ELF-1 (cell line): ENCODE data around the gene HOXA1.
A peak's percentile ranks its signal among the peaks of the same experiment; 100 is the strongest.

Experiments used
- DNase-seq: peaks from one replicate; pipeline ENCODE4 v3.0.0-alpha.2; 2016; ENCODE audit warnings: low read depth, low spot score

The HOXA1 gene

DNA sequence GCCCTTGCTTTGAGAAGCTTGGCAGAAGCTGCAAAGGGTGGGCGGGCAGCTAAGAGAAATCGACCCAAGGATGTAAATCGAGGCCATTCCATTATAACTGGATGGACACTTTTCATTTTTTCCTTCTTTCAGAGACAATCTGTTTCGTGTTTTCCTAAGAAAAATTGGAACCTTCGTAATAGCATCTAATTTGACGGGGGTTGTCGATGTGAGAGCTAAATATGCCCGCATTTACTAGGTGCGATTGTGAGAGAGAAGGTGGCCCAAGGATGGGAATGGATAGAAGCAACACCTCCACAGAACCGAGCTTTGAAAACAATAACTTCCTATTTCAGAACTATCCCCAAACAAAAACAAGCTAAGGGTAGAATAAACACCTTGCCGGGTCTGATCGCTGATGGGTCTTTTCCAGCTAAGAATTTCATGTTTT lies 35.6 kb upstream of the HOXA1 start:
- DNase-seq, result no peak

DNA sequence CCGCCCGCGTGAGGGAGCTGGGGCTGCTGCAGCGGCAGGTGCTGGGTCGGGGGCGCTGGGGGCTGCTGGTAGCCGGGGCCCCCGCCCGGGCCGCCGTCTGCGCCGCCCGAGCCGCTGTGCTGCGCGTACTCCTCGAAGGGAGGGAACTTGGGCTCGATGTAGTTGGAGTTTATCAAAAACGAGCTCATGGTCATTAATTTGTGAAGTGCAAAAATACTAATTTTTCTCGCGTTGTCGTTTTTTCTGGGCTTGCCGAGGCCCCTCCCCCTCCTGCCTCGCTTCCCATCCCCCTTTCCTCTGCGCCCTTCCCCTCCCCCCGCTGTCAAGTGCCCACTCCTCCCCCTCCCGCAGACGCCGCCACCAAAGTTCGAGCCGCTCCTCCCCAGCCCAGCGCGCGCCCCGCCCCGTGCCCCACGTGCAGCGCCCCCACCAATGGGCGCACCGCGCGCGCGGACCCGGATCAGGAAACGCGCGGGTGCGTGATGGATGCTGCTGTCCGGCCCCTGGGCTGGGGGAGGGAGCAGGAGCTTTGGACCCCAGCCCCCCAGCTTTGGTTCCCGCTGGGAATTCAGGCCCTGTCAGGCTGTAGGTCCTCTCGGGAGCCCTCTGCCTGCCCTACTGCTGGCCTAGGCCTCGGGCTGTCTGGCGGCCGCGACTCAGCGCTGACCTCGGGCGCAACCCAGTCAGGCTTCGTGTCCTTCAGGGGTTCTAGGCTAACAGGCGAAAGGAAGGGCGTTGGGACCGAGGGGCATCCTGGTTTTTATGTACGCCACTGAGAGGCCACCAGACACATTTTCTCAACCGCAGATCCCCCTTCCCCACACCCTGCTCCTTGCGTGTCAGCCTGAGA lies 35.0 kb upstream of the HOXA1 start, which contains the start of gene HOXA4:
HOXA4 (minus strand) TSS at position 218 of the 850 bp plus-strand sequence; CDS start at position 194, 24 bp downstream.
- peak; percentile 86 for DNase-seq

DNA sequence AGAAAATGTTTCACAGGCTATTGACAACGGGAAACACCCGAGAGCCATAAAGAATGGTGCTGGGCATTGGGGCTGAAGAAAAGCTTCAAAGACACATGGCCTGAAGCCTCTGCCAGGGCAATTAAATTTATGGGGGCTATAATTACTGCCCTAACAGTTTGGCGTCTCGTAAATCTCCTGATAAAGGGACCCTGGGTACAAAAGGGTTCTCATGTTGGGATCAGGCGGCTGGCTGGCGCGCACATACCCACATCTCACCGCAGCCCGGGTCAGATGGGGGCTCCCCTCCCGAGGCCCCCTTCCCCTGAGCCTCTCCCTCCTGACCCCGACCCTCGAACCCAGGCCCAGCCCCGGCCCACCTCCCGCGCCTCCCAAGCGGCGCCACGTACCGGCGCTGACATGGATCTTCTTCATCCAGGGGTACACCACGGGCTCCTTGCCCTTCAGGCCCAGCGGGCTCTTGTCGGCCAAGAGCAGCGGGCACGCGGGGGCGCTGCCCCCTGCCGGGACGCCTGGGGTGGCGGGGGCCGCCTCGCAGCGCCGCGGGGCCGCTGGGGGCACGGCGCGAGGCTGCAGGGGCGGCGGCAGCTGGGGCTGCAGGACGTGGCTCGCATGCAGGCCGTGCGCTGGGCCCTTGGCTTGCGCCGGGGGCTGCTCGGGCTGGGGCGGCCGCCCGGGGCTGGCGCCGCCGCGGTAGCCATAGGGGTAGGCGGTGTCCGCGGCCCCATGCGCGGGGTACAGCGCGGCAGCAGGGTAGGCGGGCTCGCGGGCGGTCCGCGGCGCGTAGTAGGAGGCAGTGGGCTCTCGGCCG lies 34.1 kb upstream of the HOXA1 start:
- DNase-seq, result peak; percentile 46

DNA sequence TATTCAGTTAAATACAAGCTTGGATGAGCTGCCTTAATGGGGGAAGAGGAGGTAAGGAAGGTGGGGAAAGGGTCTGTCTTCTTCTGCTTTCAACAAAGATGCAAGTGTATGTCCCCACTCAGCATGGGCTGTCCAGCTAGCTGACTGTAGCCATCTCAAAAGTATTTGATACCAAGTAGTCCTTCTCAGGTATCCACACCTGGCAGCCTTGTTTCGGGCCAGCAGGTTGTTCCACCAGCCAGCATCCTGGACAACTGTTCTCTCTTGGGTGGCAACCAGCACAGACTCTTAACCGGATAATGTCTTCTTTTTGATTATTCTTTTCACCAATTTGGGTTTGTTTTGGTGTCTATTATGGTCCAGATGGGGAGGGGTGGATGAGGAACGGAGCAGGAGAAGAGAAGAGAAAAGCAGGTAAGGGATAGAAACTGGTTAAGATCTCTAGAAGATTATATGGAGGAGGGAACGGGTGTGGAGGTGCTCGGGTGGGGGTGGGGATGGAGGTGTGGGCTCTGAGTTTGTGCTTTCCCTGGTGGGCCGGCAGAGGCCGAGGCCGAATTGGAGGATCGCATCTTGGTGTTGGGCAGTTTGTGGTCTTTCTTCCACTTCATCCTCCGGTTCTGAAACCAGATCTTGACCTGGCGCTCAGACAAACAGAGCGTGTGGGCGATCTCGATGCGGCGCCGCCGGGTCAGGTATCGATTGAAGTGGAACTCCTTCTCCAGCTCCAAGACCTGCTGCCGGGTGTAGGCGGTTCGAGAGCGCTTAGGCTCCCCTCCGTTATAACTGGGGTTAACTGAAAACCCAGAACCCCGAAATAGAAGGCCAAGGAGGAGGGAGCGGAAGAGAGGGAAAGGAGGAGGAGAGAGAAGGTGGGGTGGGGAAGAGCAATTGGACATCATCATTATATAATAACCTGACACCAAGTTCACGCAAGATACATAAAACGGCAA lies 33.3 kb upstream of the HOXA1 start:
- peak; percentile 23 for DNase-seq

DNA sequence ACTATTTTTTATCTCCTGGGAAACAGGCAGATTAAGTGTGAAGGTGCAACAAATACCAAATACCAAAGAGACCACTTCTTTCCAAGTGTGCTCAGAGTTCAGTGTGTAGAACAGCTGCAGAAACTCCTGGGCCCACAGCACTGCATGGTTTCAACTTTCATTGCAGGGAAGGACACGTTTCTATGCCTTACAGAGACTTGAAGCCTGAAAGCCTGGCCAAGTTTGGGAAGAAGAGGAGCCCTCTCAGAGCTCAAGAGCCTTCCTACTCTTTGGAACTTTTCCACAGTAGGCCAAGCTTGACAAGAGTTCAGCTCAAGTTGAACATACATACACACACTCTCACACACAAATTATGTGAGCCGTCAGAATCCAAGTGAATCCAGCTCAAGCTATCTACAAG lies 32.2 kb upstream of the HOXA1 start:
- no peak for DNase-seq

DNA sequence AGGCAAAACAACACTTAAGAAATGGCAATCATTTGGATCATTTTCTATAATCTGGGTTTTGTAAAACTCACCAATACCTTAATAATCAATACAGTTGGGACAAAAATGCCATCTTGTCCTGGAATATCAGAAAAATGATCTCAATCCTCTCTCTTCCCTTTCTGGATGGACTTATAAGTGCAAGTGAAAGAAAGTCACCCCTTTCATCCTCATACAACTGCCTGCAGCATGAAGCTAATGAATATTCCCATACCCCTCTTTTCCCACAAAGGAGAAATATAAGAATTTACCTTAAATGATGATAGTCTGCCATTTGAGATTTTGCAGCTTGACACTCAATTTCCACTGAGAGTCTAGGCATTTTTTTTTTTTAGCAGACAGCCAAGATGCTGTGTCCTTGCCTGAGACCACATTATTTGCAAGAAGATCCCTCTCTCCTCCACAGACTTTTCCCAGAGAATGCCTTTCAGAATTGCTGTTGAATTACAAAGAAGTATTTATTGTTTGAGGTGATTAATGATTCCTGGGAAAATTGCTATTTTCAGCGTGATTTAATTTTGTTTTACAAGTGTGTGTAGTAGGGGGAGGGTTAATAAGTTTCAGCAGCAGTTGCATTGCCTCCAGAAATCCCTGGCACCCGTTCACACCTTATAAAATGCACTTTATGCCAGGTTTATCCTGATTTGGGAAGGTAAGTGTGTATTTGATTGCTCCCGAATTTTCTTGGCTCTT lies 31.0 kb upstream of the HOXA1 start:
- DNase-seq, result no peak

DNA sequence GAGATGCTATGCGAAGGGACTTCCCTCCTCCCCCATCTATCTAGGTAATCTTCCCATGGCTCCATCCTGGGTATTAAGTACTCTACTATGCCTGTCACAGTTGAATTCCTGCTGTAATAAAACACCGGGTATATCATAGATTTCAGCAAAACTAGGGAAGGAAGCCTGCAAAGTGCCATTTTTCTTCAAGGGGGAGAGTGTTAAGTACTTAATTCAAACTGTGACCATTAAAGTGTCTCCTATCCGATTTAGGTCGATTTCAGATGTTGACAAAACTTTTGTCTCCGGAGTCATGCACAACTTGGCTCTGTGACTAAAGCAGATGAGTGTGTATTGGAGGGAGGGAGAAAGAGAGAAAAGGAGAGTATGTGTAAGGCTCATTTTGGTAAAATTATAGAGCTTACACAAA lies 30.2 kb upstream of the HOXA1 start:
- no peak for DNase-seq

DNA sequence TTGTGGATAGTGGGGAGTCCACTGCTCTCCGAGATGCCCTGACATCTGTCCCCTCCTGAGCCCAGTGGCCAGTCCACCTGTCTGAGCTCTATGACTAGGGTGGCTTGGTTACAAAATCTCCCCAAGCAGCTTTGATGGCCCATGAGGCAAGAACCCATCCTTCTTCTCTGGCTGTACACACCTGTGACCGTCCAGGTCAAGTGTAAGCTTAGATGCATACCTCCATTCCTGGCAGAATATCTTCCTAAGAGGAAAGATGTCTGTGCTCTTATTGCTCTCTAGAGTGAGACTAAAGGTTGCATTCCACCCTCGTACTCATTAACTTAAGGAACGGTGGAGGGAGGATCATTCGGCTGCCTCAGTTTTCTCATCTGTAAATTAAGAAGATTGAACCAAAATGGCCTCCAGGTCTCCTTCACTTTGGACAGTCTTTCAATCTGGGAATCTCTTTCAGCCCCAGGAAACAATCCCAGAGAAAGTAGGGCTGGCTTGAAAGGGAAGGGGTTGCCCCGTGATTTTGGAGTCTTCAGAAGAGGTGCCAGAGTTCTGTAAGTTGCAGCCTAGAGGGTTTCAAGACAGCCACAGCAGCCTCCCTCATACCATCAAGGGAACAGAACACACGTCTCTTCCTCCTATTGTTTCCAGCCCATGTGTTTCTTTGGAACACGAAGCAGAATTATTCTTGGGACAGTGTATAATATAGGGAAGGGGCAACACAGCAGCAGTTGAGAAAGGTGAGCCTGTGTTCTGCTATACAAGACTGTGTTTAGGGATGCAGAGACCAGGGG lies 29.3 kb upstream of the HOXA1 start:
- peak; percentile 1 for DNase-seq

DNA sequence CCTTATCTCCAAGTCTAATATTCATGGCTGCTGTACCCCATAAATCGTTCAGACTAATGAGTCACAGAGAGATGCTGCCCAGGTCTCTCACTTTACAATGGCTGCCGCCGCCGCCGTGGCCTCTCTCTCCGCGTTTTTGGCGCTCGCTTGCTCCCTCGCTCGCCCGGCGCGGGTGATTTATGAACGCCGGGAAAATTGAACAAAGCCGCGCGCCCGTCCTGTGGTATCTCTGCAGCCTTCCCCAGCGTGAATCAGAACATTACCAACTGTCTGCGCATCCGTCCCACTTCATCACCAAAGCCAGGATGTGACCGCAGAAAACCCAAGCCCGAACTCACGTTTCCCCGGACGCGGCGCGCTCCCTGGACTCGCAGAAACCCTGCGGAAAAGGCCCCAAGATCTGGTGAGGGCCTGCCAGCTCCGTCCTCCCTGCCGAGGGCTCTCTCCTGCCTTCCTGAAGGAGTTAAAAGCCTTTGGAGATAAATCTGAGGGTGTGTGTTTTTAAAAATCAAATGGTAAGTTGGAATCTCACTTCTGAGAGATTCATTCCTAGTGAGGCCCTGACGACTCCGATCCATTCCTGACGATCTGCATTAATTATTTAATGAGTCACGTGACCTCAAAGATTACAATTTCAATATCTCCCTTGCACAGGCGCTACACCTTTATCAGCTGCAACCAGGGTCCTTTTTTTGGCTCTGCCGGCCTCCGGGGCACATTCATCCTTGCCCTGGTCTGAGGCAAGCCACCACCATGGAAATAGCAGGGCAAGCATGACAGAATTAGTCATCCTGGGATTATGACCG lies 28.5 kb upstream of the HOXA1 start:
- peak; percentile 39 for DNase-seq

DNA sequence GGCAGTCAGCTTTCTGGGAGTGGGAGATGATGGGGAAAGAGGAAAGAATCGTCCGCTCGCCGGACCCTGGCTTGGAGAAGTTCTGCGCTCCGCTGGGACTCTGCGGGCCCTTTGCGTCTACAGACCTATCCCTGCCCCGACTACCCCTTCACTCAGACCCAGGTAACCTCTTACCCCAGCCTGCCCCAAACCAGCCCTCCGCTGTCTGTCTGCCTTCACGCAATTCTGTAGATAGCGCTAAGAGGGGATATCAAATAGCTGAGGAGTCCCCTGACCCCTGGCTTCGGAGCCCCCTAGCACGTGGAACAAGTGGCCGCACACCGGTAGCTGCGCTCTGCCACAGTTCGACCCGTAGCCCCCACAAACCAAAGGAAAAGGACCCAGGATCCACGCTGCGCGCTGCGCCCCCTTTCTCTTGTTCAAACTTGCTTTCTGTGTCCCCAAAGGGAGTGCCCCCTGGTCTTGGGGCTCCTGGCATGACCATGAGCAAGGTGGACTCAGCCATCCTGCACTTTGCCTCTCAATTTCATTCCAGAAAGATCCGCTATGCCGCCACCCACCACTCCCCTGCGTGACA lies 27.8 kb upstream of the HOXA1 start:
- no peak for DNase-seq

DNA sequence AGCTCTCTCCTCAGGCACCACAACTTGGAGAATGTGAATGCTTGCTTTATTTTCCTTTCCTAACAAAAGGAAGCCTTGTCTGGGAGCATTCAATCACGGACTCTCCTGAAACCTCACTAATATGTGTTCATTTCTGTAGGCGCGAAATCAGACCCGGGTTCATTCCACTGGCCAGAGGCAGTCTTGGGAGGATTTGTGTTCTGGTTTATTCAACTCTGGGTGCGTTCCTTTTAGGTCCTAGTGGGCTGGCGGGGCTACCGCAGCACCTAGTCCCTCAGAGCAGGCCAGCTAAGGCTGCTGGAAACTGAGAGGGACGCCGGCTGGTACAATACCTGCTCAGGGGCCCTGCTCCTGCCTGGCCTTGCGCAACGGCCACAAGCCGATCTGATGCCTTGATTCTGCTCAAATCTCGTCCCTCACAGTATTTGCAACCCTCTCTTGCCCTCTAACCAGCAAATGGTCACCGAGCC lies 27.2 kb upstream of the HOXA1 start:
- DNase-seq, result peak; percentile 74

DNA sequence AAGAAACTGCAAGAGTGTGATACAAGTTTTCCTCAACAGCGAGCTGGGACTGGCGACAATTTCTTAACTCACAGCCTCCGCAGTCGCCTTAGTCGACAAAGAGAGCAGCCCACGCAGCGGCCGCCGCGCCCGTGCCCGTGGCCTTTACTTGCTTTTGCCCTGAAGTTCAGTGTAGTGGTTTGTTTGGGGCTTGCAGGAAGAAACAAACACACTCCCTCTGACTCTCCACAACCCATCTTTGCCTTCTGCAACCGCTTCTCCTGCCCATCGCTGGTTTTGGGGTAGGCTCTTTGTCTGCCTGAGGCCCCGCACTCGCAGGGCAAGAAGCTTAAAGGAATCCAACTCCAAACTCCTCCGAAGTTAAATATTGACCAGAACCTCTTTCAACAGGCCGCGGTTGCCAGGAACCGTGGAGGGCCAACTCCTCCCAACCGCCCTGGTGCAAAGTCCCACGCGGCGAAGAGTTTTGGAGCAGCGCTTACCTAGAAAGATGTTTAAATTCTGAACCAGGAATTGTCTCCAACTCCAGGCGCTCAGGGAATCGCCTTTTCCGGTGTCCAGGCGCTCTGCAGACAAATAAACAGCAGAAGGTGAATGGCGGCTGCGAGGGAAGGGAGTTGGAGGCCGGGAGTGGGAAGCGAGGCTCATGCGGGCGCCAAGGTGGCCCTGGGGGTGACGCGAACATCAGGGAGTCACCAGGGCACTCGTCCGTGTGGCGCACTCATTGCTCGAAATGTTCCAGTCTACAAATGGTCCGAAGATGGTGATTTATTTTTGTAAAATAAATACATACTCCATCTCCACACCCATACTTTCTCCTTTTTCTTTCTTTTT lies 26.5 kb upstream of the HOXA1 start:
- peak; percentile 64 for DNase-seq

DNA sequence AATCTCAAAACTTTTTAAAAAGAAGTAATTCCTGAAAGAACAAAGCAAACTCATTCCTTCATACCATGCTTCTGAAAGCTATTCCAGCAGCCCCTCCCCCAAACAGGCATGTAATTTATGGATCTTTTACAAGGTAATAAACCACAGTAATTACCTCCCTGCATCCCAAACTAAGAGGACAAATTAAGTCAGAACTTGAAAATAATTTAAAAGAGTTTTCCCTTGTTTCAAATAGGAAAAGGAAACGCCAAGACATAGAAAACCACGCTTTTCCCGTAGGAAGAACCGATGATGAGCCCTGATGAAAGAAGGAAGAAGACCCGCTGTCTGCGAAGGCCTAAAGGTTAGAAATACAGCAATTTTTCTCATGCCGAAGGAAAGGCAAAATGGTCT lies 25.9 kb upstream of the HOXA1 start:
- no peak for DNase-seq

DNA sequence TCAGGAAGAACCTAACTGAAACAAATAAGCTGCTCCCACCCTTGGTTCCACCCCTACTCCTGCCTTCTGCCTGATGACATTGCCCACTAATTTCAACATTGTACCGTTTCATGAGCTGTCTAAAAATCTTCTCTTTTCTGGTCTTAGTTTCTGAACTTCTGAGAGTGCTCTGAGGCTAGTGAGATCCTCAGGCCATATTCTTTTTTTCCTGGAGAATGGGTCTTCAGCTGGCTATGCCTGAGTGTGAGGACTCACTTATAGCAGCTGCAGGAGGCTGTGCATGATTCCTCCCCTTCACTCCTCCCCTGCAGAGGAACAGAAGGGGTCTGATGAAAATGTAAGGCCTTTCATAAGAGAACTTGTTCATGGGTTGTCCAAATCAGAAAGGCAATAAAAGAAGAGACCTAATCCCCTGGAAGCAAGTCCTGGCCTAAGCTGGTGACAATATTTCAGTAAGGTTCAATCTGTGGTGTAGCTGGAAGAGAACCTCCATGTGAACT lies 23.7 kb upstream of the HOXA1 start:
- DNase-seq, result peak; percentile 1

DNA sequence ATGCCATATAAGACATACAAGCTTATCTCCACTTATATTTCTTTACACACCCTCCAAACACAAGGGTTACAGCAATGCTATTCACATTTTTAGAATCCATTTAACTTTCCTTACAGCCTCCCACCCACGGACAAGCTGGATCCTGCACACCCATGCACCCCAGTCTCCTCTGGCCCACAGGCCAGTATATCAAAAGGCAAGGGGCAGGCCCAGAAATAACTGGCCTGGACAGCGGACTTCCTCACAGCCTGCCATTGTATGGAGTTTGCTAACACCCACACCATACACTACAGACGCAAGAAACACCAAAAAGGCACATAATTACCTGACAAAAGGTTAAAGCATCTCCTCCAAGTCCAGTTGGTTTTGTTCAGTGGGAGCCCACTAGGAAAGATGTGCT lies 22.8 kb upstream of the HOXA1 start:
- DNase-seq, result peak; percentile 6

DNA sequence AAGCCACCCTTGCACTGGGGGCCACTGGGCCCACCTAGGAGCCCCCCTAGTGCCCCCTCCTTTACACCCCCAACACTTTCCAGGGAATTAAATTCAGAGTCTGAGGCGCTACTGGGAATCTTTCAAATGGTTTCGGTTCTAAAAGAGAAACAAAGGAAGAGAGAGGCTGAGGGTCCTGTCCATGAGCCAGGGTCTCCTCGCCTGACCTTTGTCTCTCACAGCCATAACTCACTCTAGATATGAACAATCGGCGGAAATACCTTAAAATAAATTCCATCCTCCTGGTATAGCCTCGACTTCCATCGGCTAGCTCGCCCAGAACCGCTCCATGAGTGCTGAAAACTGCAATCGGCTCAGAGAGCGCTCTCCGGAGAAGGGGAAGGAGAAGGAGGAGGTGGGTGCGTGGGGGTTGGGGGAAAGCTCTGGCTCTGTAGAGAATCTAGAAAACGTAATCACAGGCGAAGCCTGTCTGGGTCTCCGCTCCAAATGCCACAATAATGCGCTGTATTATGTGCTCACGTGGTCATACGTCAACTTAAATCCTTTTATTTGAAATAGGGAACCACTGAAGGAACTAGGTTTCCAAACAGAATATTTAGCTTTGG lies 22.2 kb upstream of the HOXA1 start:
- DNase-seq, result peak; percentile 47
